ENCODE measurements around the gene STIM2.

The STIM2 gene

GRCh38 chr4:26931966-26932365 is 71.3 kb downstream of the STIM2 start:
- H3K4me1 Mint-ChIP-seq (ENCODE audit: low read depth) = peaks cover 35% of the 10 kb centered on the region
- no peak overlapping the region for H3K4me3 Mint-ChIP-seq
- H3K9me3 Mint-ChIP-seq = no peaks in the 10 kb centered on the region
- peaks cover 12% of the 10 kb centered on the region for H3K36me3 Mint-ChIP-seq (ENCODE audit: low read depth)
- no peaks in the 10 kb centered on the region for H3K27me3 Mint-ChIP-seq
- H3K27ac Mint-ChIP-seq = no peak overlapping the region

- H3K4me3 Mint-ChIP-seq = no peak overlapping the region
- no peaks in the 10 kb centered on the region for H3K27me3 Mint-ChIP-seq
- peak overlapping the region; percentile 28 for H3K27ac Mint-ChIP-seq
- H3K4me1 Mint-ChIP-seq (ENCODE audit: low read depth) = peaks cover 36% of the 10 kb centered on the region
- H3K36me3 Mint-ChIP-seq (ENCODE audit: low read depth) = peaks cover 8% of the 10 kb centered on the region
- H3K9me3 Mint-ChIP-seq = no peaks in the 10 kb centered on the region
Measured at GRCh38 chr4:26935397-26935796, 74.8 kb downstream of the STIM2 start.

GRCh38 chr4:26936284-26937065 is 75.8 kb downstream of the STIM2 start:
- no peaks in the 10 kb centered on the region for H3K9me3 Mint-ChIP-seq
- H3K36me3 Mint-ChIP-seq (ENCODE audit: low read depth) = peaks cover 8% of the 10 kb centered on the region
- no peaks in the 10 kb centered on the region for H3K27me3 Mint-ChIP-seq
- H3K4me3 Mint-ChIP-seq = no peak overlapping the region
- H3K27ac Mint-ChIP-seq = peak overlapping the region; percentile 53
- peaks cover 42% of the 10 kb centered on the region for H3K4me1 Mint-ChIP-seq (ENCODE audit: low read depth)

- Mint-ChIP-seq H3K4me3 (no peak overlapping the region), H3K4me1 (ENCODE audit: low read depth) (peaks cover 45% of the 10 kb centered on the region), H3K27ac (no peak overlapping the region), H3K9me3 (no peaks in the 10 kb centered on the region), H3K36me3 (ENCODE audit: low read depth) (peaks cover 6% of the 10 kb centered on the region), H3K27me3 (no peaks in the 10 kb centered on the region)
Measured at GRCh38 chr4:26937139-26937538, 76.5 kb downstream of the STIM2 start.

GRCh38 chr4:26937567-26937966 is 76.9 kb downstream of the STIM2 start:
- H3K4me3 Mint-ChIP-seq = no peak overlapping the region
- H3K27me3 Mint-ChIP-seq = no peaks in the 10 kb centered on the region
- peaks cover 49% of the 10 kb centered on the region for H3K4me1 Mint-ChIP-seq (ENCODE audit: low read depth)
- peaks cover 5% of the 10 kb centered on the region for H3K36me3 Mint-ChIP-seq (ENCODE audit: low read depth)
- no peak overlapping the region for H3K27ac Mint-ChIP-seq
- H3K9me3 Mint-ChIP-seq = no peaks in the 10 kb centered on the region

- no peaks in the 10 kb centered on the region for H3K36me3 Mint-ChIP-seq (ENCODE audit: low read depth)
- H3K4me1 Mint-ChIP-seq (ENCODE audit: low read depth) = peaks cover 54% of the 10 kb centered on the region
- no peak overlapping the region for H3K4me3 Mint-ChIP-seq
- H3K9me3 Mint-ChIP-seq = no peaks in the 10 kb centered on the region
- H3K27me3 Mint-ChIP-seq = no peaks in the 10 kb centered on the region
- no peak overlapping the region for H3K27ac Mint-ChIP-seq
Measured at GRCh38 chr4:26938516-26938915, 77.9 kb downstream of the STIM2 start.

GRCh38 chr4:26941951-26942350 is 81.3 kb downstream of the STIM2 start:
- no peaks in the 10 kb centered on the region for H3K27me3 Mint-ChIP-seq
- H3K9me3 Mint-ChIP-seq = no peaks in the 10 kb centered on the region
- peaks cover 11% of the 10 kb centered on the region for H3K36me3 Mint-ChIP-seq (ENCODE audit: low read depth)
- H3K27ac Mint-ChIP-seq = peak overlapping the region; percentile 3
- peaks cover 56% of the 10 kb centered on the region for H3K4me1 Mint-ChIP-seq (ENCODE audit: low read depth)
- no peak overlapping the region for H3K4me3 Mint-ChIP-seq

GRCh38 chr4:26942871-26943270 is 82.2 kb downstream of the STIM2 start:
- Mint-ChIP-seq H3K36me3 (ENCODE audit: low read depth) (peaks cover 15% of the 10 kb centered on the region), H3K4me1 (ENCODE audit: low read depth) (peaks cover 56% of the 10 kb centered on the region), H3K27ac (no peak overlapping the region), H3K9me3 (no peaks in the 10 kb centered on the region), H3K4me3 (no peak overlapping the region), H3K27me3 (no peaks in the 10 kb centered on the region)

- no peaks in the 10 kb centered on the region for H3K27me3 Mint-ChIP-seq
- H3K36me3 Mint-ChIP-seq (ENCODE audit: low read depth) = peaks cover 19% of the 10 kb centered on the region
- H3K4me3 Mint-ChIP-seq = no peak overlapping the region
- peaks cover 56% of the 10 kb centered on the region for H3K4me1 Mint-ChIP-seq (ENCODE audit: low read depth)
- H3K27ac Mint-ChIP-seq = no peak overlapping the region
- no peaks in the 10 kb centered on the region for H3K9me3 Mint-ChIP-seq
Measured at GRCh38 chr4:26943391-26943790, 82.8 kb downstream of the STIM2 start.

GRCh38 chr4:26945794-26946193 is 85.2 kb downstream of the STIM2 start:
- no peak overlapping the region for H3K27ac Mint-ChIP-seq

GRCh38 chr4:26947318-26947717 is 86.7 kb downstream of the STIM2 start:
- Mint-ChIP-seq H3K36me3 (ENCODE audit: low read depth) (peaks cover 34% of the 10 kb centered on the region), H3K9me3 (peaks cover 7% of the 10 kb centered on the region), H3K4me3 (no peak overlapping the region), H3K4me1 (ENCODE audit: low read depth) (peaks cover 43% of the 10 kb centered on the region), H3K27me3 (no peaks in the 10 kb centered on the region), H3K27ac (no peak overlapping the region)

More at GRCh38 chr4:26945794-26946193, 85.2 kb downstream of the STIM2 start:
- H3K4me1 Mint-ChIP-seq (ENCODE audit: low read depth) = peaks cover 45% of the 10 kb centered on the region
- no peak overlapping the region for H3K4me3 Mint-ChIP-seq
- H3K27me3 Mint-ChIP-seq = no peaks in the 10 kb centered on the region
- H3K36me3 Mint-ChIP-seq (ENCODE audit: low read depth) = peaks cover 27% of the 10 kb centered on the region
- peaks cover 7% of the 10 kb centered on the region for H3K9me3 Mint-ChIP-seq

- Mint-ChIP-seq H3K9me3 (peaks cover 7% of the 10 kb centered on the region), H3K27me3 (no peaks in the 10 kb centered on the region)
Measured at GRCh38 chr4:26950446-26950845, 89.8 kb downstream of the STIM2 start.

GRCh38 chr4:26952891-26953290 is 92.2 kb downstream of the STIM2 start:
- peaks cover 7% of the 10 kb centered on the region for H3K9me3 Mint-ChIP-seq
- H3K27ac Mint-ChIP-seq = no peak overlapping the region
- H3K27me3 Mint-ChIP-seq = no peaks in the 10 kb centered on the region
- H3K36me3 Mint-ChIP-seq (ENCODE audit: low read depth) = peaks cover 24% of the 10 kb centered on the region
- H3K4me3 Mint-ChIP-seq = no peak overlapping the region
- peaks cover 34% of the 10 kb centered on the region for H3K4me1 Mint-ChIP-seq (ENCODE audit: low read depth)

More at GRCh38 chr4:26950446-26950845, 89.8 kb downstream of the STIM2 start:
- Mint-ChIP-seq H3K4me3 (no peak overlapping the region), H3K36me3 (ENCODE audit: low read depth) (peaks cover 25% of the 10 kb centered on the region), H3K27ac (no peak overlapping the region), H3K4me1 (ENCODE audit: low read depth) (peaks cover 46% of the 10 kb centered on the region)

- no peak overlapping the region for H3K27ac Mint-ChIP-seq
- H3K36me3 Mint-ChIP-seq (ENCODE audit: low read depth) = peaks cover 24% of the 10 kb centered on the region
- peaks cover 36% of the 10 kb centered on the region for H3K4me1 Mint-ChIP-seq (ENCODE audit: low read depth)
- no peak overlapping the region for H3K4me3 Mint-ChIP-seq
- H3K27me3 Mint-ChIP-seq = no peaks in the 10 kb centered on the region
- H3K9me3 Mint-ChIP-seq = peaks cover 7% of the 10 kb centered on the region
Measured at GRCh38 chr4:26953366-26953765, 92.7 kb downstream of the STIM2 start.

- Mint-ChIP-seq H3K27ac (no peak overlapping the region), H3K9me3 (peaks cover 8% of the 10 kb centered on the region), H3K4me3 (no peak overlapping the region), H3K36me3 (ENCODE audit: low read depth) (peaks cover 29% of the 10 kb centered on the region), H3K4me1 (ENCODE audit: low read depth) (peaks cover 41% of the 10 kb centered on the region), H3K27me3 (no peaks in the 10 kb centered on the region)
Measured at GRCh38 chr4:26953770-26954423, 93.3 kb downstream of the STIM2 start.
